Fibroblast of skin of left quadriceps (primary cell): Measurements from ENCODE around the gene FES.

Source experiments
- DNase-seq, 2 experiments: peaks; one replicate each; pipeline ENCODE4 v3.0.0-alpha.2; 2013; ENCODE audit warnings: low read depth in 2 of 2

Gene FES

DNA sequence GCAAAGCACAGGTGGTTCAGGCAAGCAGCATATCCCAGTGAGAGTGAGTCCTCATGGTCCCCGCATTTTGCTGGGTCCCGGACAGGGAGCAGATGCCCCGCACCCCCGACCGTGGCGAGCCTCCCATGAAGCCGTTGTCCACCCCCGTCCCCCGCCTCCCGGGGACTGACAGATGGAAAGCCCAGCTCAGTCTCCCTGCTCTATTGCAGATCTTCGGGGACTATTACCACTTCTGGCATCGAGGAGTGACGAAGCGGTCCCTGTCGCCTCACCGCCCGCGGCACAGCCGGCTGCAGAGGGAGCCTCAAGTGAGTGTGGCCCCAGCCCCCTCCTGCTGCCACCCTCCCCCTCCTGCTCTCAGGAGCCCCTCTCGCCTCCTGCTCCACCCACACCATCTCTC, 8.3 kb upstream of the FES start:
- DNase-seq, result no peak

DNA sequence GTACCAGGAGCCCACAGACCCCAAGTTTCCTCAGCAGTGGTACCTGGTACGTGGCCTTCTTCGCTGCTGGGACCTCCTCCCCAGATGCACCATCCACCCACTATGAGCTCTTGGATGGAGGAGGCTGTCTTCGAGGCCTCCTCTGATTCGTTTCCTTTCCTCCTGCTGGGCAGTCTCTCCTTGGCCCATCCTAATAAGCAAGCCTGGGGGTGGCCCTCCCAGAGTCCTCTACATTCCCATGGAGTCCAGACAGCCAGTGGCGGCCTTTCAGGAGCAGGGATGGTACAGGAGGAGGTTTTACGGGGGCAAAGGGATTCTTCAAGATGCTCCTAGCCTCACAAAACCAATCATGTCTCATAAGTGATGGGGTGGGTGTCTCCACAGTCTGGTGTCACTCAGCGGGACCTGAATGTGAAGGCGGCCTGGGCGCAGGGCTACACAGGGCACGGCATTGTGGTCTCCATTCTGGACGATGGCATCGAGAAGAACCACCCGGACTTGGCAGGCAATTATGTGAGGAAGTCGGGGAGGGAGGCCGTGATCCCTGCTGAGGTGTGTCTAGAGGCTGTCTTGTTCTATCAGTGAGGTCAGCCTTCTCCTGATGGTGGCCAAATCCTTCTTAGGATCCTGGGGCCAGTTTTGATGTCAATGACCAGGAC, 7.7 kb upstream of the FES start:
- no peak for DNase-seq

DNA sequence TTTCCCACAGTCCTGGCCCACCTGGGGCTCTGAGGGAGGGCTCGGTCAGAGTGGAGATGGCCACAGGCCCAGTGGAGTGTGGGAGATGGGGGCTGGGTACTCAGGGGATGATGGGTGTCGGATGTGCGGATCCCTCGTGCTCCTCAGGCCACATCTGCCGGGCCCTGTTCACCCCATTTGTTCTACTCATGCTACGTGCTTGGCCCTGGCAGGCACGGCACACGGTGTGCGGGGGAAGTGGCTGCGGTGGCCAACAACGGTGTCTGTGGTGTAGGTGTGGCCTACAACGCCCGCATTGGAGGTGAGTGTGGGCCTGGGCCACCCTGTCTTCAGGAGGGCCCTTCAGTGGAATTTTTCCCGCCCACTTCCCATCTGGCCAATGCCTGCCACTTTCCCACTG, 7.0 kb upstream of the FES start:
- DNase-seq, result no peak

DNA sequence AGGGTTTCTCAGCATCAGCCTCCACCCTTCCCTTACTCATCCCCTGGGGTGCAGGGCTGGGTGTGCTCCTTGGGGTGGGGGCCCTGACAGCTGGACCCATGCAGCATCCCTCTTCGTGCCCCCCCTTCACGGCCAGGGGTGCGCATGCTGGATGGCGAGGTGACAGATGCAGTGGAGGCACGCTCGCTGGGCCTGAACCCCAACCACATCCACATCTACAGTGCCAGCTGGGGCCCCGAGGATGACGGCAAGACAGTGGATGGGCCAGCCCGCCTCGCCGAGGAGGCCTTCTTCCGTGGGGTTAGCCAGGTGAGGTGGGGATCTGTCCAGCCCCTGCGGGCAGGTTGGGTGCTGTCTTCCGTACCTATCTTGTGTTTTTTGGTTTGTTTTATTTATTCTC, 6.3 kb upstream of the FES start:
- no peak for DNase-seq

DNA sequence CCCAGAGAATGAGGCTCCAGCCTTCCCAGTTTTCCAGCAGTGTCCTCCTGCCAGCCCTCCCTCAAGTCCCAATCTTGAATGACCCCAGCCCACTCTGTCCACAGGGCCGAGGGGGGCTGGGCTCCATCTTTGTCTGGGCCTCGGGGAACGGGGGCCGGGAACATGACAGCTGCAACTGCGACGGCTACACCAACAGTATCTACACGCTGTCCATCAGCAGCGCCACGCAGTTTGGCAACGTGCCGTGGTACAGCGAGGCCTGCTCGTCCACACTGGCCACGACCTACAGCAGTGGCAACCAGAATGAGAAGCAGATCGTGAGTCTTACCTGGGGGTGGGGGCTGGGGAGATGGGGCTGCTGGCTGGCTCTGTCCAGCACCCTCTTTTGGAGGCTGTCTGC, 5.6 kb upstream of the FES start:
- no peak for DNase-seq

DNA sequence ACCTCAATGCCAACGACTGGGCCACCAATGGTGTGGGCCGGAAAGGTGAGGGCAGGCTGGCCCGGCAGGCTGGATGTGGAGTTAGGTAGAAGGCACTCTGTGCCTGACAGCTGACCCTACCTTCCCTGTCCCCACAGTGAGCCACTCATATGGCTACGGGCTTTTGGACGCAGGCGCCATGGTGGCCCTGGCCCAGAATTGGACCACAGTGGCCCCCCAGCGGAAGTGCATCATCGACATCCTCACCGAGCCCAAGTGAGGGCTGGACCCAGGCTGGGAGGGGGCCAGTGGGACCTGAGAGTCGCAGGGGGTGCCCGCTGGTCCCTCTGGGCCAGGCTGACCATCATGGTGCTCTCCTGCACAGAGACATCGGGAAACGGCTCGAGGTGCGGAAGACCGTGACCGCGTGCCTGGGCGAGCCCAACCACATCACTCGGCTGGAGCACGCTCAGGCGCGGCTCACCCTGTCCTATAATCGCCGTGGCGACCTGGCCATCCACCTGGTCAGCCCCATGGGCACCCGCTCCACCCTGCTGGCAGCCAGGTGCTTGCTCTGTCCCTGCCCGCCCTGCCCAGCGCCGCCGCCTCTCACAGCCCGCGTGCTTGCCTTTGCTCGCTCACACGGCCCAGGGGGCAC, 4.5 kb upstream of the FES start:
- DNase-seq, result no peak

DNA sequence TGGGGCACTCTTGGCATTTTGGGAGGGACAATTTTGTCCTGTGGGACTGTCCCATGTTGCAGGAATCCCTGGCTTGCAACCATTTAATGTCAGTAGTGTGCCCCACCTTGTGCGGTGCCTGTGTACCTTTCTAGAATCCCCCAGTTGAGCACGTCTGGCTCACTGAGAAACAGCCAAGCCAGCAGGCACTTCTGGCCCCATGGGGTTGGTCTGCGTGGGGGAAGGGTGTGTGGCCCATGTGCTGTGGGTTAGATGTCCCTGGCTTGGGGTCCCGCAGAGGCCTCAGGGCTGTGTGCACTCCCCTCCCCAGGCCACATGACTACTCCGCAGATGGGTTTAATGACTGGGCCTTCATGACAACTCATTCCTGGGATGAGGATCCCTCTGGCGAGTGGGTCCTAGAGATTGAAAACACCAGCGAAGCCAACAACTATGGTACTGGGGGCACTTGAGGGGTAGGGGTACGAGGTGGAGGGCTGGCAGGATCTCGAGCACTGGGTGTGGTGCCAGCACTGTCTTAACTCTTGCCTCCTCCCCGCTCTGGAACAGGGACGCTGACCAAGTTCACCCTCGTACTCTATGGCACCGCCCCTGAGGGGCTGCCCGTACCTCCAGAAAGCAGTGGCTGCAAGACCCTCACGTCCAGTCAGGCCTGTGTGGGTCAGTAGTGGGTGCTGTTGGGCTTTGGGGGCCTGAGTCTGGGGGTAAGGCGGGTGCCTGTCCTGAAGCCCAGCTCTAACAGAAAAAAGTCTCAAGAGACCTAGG, 3.7 kb upstream of the FES start:
- DNase-seq, result no peak

DNA sequence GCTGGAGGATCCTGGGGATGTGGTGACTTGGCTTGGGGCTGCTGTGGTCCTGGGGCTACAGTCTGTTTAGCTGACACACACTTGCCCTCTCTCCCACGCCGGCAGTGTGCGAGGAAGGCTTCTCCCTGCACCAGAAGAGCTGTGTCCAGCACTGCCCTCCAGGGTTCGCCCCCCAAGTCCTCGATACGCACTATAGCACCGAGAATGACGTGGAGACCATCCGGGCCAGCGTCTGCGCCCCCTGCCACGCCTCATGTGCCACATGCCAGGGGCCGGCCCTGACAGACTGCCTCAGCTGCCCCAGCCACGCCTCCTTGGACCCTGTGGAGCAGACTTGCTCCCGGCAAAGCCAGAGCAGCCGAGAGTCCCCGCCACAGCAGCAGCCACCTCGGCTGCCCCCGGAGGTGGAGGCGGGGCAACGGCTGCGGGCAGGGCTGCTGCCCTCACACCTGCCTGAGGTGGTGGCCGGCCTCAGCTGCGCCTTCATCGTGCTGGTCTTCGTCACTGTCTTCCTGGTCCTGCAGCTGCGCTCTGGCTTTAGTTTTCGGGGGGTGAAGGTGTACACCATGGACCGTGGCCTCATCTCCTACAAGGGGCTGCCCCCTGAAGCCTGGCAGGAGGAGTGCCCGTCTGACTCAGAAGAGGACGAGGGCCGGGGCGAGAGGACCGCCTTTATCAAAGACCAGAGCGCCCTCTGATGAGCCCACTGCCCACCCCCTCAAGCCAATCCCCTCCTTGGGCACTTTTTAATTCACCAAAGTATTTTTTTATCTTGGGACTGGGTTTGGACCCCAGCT, 2.9 kb upstream of the FES start:
- DNase-seq, result no peak

DNA sequence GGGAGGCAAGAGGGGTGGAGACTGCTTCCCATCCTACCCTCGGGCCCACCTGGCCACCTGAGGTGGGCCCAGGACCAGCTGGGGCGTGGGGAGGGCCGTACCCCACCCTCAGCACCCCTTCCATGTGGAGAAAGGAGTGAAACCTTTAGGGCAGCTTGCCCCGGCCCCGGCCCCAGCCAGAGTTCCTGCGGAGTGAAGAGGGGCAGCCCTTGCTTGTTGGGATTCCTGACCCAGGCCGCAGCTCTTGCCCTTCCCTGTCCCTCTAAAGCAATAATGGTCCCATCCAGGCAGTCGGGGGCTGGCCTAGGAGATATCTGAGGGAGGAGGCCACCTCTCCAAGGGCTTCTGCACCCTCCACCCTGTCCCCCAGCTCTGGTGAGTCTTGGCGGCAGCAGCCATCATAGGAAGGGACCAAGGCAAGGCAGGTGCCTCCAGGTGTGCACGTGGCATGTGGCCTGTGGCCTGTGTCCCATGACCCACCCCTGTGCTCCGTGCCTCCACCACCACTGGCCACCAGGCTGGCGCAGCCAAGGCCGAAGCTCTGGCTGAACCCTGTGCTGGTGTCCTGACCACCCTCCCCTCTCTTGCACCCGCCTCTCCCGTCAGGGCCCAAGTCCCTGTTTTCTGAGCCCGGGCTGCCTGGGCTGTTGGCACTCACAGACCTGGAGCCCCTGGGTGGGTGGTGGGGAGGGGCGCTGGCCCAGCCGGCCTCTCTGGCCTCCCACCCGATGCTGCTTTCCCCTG, 2.2 kb upstream of the FES start:
- no peak for DNase-seq

- no peak for DNase-seq
These were observed 1.4 kb upstream of the FES start for GRCh38 chr15:90882781-90883525.

GRCh38 chr15:90883526-90883975, 753 bp upstream of the FES start:
- DNase-seq, result no peak

DNA sequence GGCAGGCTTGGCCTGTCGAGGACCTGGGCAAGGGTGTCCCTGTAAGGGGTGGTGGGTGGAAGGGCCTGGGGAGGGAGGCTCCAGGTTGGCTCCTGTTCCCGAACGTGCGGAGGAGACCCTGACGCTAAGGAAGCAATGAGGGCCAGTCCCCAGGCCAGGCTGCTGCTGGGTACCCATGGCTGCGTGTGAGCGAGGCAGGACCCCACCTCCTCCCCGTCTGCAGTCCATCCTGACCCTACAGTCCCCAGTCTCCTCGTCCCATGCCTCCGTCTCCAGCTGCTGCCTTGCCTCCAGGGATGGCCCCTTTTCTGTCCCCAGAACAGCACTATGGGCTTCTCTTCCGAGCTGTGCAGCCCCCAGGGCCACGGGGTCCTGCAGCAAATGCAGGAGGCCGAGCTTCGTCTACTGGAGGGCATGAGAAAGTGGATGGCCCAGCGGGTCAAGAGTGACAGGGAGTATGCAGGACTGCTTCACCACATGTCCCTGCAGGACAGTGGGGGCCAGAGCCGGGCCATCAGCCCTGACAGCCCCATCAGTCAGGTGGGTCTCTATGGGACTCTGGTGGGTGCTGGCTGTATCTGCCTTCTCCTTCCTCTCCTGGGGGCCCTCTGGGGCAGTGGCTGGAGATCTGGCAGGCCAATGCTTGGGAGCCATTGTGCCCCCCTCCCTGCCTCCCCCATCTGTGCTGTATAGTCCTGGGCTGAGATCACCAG, 571 bp downstream of the FES start:
- no peak for DNase-seq

- no peak for DNase-seq
These were observed 1.4 kb downstream of the FES start for GRCh38 chr15:90885432-90886290.

DNA sequence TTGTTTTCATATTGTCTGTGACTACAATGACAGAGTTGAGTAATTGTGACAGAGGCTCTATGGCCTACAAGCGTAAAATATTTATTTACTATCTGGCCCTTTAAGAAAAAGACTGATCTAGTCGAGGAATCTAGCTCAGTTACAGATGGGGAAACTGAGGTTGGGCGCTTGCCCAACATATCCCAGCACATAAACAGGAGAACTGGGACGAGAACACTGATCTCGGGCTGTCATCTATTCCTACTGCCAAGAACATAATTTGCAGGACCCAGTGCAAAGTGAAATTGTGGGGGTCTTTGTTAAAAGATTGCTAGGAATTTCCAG, 1.9 kb downstream of the FES start:
- no peak for DNase-seq

GRCh38 chr15:90887037-90887481, 2.8 kb downstream of the FES start:
- DNase-seq, result no peak

DNA sequence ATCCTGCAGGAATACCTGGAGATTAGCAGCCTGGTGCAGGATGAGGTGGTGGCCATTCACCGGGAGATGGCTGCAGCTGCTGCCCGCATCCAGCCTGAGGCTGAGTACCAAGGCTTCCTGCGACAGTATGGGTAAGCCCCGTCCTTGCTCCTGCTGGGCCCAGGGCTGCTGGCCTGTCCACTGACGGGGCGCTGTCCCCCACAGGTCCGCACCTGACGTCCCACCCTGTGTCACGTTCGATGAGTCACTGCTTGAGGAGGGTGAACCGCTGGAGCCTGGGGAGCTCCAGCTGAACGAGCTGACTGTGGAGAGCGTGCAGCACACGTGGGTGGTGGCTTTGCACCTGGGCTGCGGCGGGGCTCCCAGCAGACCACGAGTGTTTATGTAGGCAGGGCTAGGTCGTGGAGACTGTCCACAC, 5.0 kb downstream of the FES start:
- DNase-seq, result no peak

- DNase-seq, result no peak
These were observed 5.6 kb downstream of the FES start for GRCh38 chr15:90889736-90890456.

DNA sequence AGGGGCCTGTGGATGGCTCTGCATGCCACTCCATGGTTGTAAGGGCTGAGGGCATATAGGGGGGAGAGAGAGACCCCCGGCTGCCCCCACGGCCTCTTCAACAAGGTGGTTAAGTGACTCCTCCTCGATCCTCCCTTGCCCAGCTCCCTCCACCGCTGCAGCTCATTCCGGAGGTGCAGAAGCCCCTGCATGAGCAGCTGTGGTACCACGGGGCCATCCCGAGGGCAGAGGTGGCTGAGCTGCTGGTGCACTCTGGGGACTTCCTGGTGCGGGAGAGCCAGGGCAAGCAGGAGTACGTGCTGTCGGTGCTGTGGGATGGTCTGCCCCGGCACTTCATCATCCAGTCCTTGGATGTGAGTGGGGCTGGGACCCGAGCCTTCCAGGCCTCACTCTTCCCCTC, 6.5 kb downstream of the FES start:
- no peak for DNase-seq
